Lower leg skin (tissue), 4 donors: ENCODE data around the gene CDC25C. TPM values are rescaled to one million over a fixed set of nuclear protein-coding genes. Genes with fewer than 3 reads are reported as not detected.

ENCODE experiments used
- DNase-seq, 2 donors: peaks; one replicate each; pipeline ENCODE4 v3.0.0-alpha.2; 2019; ENCODE audit warnings: low spot score in 2 of 2
- H3K4me3 ChIP-seq: fragments of 200-600 bp; sonication (generic); 2 replicates; pipeline ENCODE4 v1.5.1; 2017; ENCODE audit warnings: mild to moderate bottlenecking, low read depth; ENCODE audit not compliant: poor library complexity, severe bottlenecking
- CTCF ChIP-seq, 3 donors: fragments of 450-650 bp; IDR thresholded peaks; one replicate each; pipeline ENCODE4 v1.5.1; 2016; ENCODE audit warnings: antibody characterized with exemption in 3 of 3, mild to moderate bottlenecking in 3 of 3, moderate library complexity in 2 of 3
- POLR2A ChIP-seq, 2 donors: fragments of 450-650 bp; IDR thresholded peaks; one replicate each; pipeline ENCODE4 v1.6.1; 2016 to 2017; ENCODE audit warnings: antibody characterized with exemption in 2 of 2, mild to moderate bottlenecking in 1 of 2, moderate library complexity in 1 of 2
- whole genome bisulfite sequencing, 2 donors: methylation state at CpG; one replicate each; pipeline ENCODE4 v1.1.5; 2018; 5-methylcytosine and 5-hydroxymethylcytosine counted together
- intact Hi-C: fragments of 100-400 bp; cut with DNase I; formaldehyde crosslinking; loops from one replicate; pipeline ENCODE4 v1.15.0; 2023; ENCODE audit warnings: low total_unique reads
- total RNA-seq, 4 donors: library from RNA; depleted of rRNA; stranded (reverse); fragments of >200 nt; gene quantifications; one replicate each; pipeline ENCODE4 v1.1.0, GENCODE V29; 2016

The CDC25C gene
- total RNA-seq, 4 donors from 2014 or later, result 0.34 to 1.4 (median 0.69) TPM; not detected in 1

DNA sequence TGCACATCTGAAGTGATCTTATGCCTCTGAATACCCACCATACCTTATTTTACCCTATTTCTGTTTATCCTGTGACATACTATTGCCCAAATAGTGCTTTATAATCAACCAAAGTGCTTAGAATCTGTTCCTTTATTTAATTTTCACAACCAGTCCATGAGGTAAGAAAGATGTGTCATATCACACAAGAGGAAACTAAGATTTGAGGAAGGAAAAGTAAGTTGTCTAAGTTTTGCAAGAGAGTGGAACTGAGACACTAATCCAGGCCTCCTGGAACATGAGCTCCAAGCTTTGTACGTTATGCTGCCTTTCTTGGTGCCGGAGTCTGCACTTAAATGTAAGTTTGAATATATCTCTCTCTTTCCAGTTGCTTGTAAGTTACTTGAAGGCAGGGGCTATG, 38.1 kb upstream of the CDC25C start:
- DNase-seq, result no peak
- WGBS, 2 donors, result 84 to 86% methylated on average over 2 of the region's 2 CpGs
- no peak overlapping the region for H3K4me3 ChIP-seq
- intact Hi-C loops, result no loop called here
- TF ChIP-seq POLR2A (IDR thresholded peaks at IDR 0.05) (no peak), CTCF (IDR thresholded peaks at IDR 0.05) (no peak)

DNA sequence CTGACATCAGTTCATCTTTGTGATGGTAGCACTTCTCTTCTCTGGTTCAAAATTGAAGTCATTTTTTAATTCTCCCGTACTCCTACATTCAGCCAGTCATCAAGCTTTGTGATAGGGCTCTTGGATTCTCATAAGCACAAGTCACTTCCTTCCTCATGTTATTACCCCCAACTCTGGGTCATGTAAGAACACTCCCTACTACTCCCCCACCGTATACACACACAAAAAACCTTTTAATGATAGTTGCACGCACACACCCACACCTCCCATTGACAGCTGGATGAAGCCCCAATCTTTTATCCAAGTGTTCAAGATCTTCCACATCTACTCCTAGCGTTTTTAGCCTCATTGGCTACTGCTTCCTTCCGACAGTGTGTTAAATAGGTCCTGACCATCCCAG, 37.7 kb upstream of the CDC25C start:
- 74 to 75% methylated on average over 5 of the region's 5 CpGs for WGBS, 2 donors

DNA sequence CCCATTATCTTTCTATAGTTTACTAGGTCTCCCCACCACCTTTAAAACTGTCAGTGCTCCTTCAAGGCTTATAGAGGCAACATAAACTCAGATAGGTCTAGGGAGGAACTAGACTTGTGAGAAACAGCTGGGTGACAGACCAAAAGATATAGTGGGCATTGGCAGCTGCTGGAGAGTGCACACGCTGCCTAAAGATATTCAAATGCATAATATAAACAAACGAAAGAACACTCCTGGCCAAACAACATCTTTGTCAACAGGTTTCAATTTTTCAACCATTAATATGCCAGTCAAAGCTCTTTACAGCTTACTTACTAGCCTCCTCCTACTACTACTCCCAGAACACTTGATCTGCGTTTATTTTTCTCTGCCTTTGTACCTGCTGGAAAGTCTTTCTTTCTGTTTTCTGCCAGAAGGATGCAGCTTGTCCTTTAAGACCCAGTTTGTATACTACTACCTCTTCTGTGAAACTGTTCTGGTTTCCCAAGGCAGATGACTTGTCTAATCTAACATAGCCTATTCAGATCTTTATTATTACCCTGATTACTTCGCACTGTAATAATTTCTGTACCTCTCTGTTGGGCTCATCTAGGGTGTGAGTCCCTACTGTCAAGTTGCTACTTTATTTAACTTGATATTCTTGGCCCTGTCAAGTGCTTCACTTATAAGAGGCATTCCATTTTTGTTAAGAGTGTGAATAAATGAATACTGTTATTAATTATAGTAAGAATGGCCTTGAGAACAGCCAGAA, 35.2 kb upstream of the CDC25C start:
- intact Hi-C loops, result no loop called here
- 55 to 60% methylated on average over 4 of the region's 4 CpGs for WGBS, 2 donors

More for the DNA sequence above, 37.7 kb upstream of the CDC25C start:
- no peak overlapping the region for H3K4me3 ChIP-seq
- DNase-seq, result no peak
- intact Hi-C loops, result no loop called here
- no peak for TF ChIP-seq POLR2A (IDR thresholded peaks at IDR 0.05)
- TF ChIP-seq CTCF (IDR thresholded peaks at IDR 0.05), result no peak

DNA sequence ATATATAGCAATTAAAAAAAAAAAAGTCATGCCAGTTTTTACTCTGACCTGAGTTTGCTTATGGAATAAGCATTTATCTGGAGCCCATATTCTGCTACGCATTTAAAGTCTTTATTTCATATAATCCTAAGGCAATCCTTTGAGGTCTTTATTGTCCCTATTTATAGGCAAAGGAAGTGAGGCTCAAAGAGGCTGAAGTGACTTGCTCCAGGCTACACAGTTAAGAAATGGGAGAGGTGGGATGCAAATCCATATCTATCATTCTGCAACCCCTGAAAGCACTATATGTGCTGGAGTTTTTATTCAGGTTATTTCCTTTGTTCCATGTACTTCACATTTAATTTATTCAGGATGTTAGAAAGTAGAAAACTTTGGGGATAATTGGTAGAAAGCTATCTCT, 33.0 kb upstream of the CDC25C start:
- intact Hi-C loops, result no loop called here
- H3K4me3 ChIP-seq, result no peak overlapping the region
- TF ChIP-seq CTCF (IDR thresholded peaks at IDR 0.05) (no peak), POLR2A (IDR thresholded peaks at IDR 0.05) (no peak)
- 98 to 100% methylated on average over 1 of the region's 1 CpG for WGBS, 2 donors
- no peak for DNase-seq

More for the DNA sequence above, 35.2 kb upstream of the CDC25C start:
- no peak overlapping the region for H3K4me3 ChIP-seq
- DNase-seq, result no peak
- TF ChIP-seq CTCF (IDR thresholded peaks at IDR 0.05), result no peak
- no peak for TF ChIP-seq POLR2A (IDR thresholded peaks at IDR 0.05)

GRCh38 chr5:138360941-138361452, 29.4 kb upstream of the CDC25C start:
- DNase-seq, result no peak
- TF ChIP-seq POLR2A (IDR thresholded peaks at IDR 0.05) (no peak), CTCF (IDR thresholded peaks at IDR 0.05) (no peak)
- 89 to 97% methylated on average over 1 of the region's 1 CpG for WGBS, 2 donors
- no peak overlapping the region for H3K4me3 ChIP-seq
- intact Hi-C loops, result no loop called here
